Astrocyte (in vitro differentiated cells and primary cell): ENCODE measurements around the gene TPD52L2. TPM values are rescaled to one million over a fixed set of nuclear protein-coding genes. Genes with fewer than 3 reads are reported as not detected.

ENCODE experiments used
- DNase-seq: peaks from one replicate; pipeline ENCODE4 v3.0.0-alpha.2; 2010; ENCODE audit warnings: low read depth
- FAIRE-seq: peaks from 2 replicates; lab custom pipeline; 2011; peaks lifted over from hg19 to GRCh38; lab: Jason Lieb, UNC
- H2AFZ ChIP-seq: 2 replicates; pipeline ENCODE4 v1.6.0; 2012; ENCODE audit warnings: low read depth, low read length, inconsistent platforms
- H3K27ac ChIP-seq: 2 replicates; pipeline ENCODE4 v1.5.1; 2011; ENCODE audit warnings: low read depth, low read length, inconsistent platforms
- H3K27me3 ChIP-seq: 2 replicates; pipeline ENCODE4 v1.6.0; 2011; ENCODE audit warnings: low read length, inconsistent platforms; ENCODE audit not compliant: insufficient read depth
- H3K36me3 ChIP-seq: 2 replicates; pipeline ENCODE4 v1.5.1; 2011; ENCODE audit warnings: low read length, inconsistent platforms; ENCODE audit not compliant: insufficient read depth
- H3K4me1 ChIP-seq: 2 replicates; pipeline ENCODE4 v1.5.1; 2011; ENCODE audit warnings: low read length, inconsistent platforms; ENCODE audit not compliant: insufficient read depth
- H3K4me2 ChIP-seq: 2 replicates; pipeline ENCODE4 v1.6.0; 2012; ENCODE audit warnings: low read length, inconsistent platforms
- H3K4me3 ChIP-seq: 2 replicates; pipeline ENCODE4 v1.5.1; 2011; ENCODE audit warnings: low read depth, mild to moderate bottlenecking, low read length, inconsistent platforms; ENCODE audit not compliant: insufficient read depth
- H3K79me2 ChIP-seq: 2 replicates; pipeline ENCODE4 v1.6.0; 2012; ENCODE audit warnings: mild to moderate bottlenecking, low read length, inconsistent platforms; ENCODE audit not compliant: insufficient read depth
- H3K9ac ChIP-seq: 2 replicates; pipeline ENCODE4 v1.6.0; 2012; ENCODE audit warnings: mild to moderate bottlenecking, low read length, inconsistent platforms
- H3K9me3 ChIP-seq: 2 replicates; pipeline ENCODE4 v1.5.1; 2012; ENCODE audit warnings: low read depth, mild to moderate bottlenecking, low read length, inconsistent platforms; ENCODE audit not compliant: insufficient read depth
- H4K20me1 ChIP-seq: 2 replicates; pipeline ENCODE4 v1.6.0; 2012; ENCODE audit warnings: low read length, inconsistent platforms; ENCODE audit not compliant: insufficient read depth
- H3K27ac Mint-ChIP-seq: one replicate; pipeline ENCODE4 v1.8.0; 2021; ENCODE audit warnings: mild to moderate bottlenecking, mixed read lengths; ENCODE audit not compliant: unreplicated experiment
- H3K27me3 Mint-ChIP-seq: one replicate; pipeline ENCODE4 v1.8.0; 2021; ENCODE audit warnings: low read depth, mixed read lengths; ENCODE audit not compliant: unreplicated experiment
- H3K36me3 Mint-ChIP-seq: one replicate; pipeline ENCODE4 v1.8.0; 2021; ENCODE audit warnings: low read depth, mixed read lengths; ENCODE audit not compliant: unreplicated experiment
- H3K4me1 Mint-ChIP-seq: one replicate; pipeline ENCODE4 v1.8.0; 2021; ENCODE audit warnings: low read depth, mixed read lengths; ENCODE audit not compliant: unreplicated experiment
- H3K4me3 Mint-ChIP-seq: one replicate; pipeline ENCODE4 v1.8.0; 2021; ENCODE audit warnings: mild to moderate bottlenecking, moderate library complexity, mixed read lengths; ENCODE audit not compliant: unreplicated experiment
- H3K9me3 Mint-ChIP-seq: one replicate; pipeline ENCODE4 v1.8.0; 2021; ENCODE audit warnings: mild to moderate bottlenecking, mixed read lengths; ENCODE audit not compliant: unreplicated experiment
- CTCF ChIP-seq: IDR thresholded peaks from 2 replicates; pipeline ENCODE4 v1.5.1; 2011; ENCODE audit warnings: low read depth, mild to moderate bottlenecking, inconsistent platforms, low read length, moderate library complexity; ENCODE audit not compliant: insufficient read depth
- EZH2 ChIP-seq: IDR thresholded peaks from 2 replicates; pipeline ENCODE4 v1.6.1; 2012; ENCODE audit warnings: mild to moderate bottlenecking, low read length, inconsistent platforms; ENCODE audit not compliant: insufficient read depth
- microRNA-seq: library from miRNA; unstranded; fragments of <30 nt; microRNA quantifications from one replicate; pipeline ENCODE4 v1.2.0, GENCODE V29; 2020
- total RNA-seq: library from RNA; stranded (reverse); gene quantifications from 2 replicates; pipeline ENCODE4 v1.2.1, GENCODE V29; 2021

TPD52L2 gene
- total RNA-seq, 1 donor from 2014 or later = 145 TPM

- no peak overlapping the region for H3K4me3 ChIP-seq
- peaks cover 73% of the 10 kb centered on the region for H4K20me1 ChIP-seq
- no peak for DNase-seq
- TF ChIP-seq EZH2 (no peak), CTCF (no peak)
- H3K4me2 ChIP-seq = no peak overlapping the region
- Mint-ChIP-seq H3K27me3 (no peaks in the 10 kb centered on the region), H3K9me3 (no peaks in the 10 kb centered on the region), H3K4me3 (peak overlapping the region; percentile 54), H3K27ac (no peak overlapping the region), H3K36me3 (peaks cover 8% of the 10 kb centered on the region), H3K4me1 (peaks cover 3% of the 10 kb centered on the region)
- no peak overlapping the region for H2AFZ ChIP-seq
- H3K79me2 ChIP-seq = peaks cover 19% of the 10 kb centered on the region
- no peaks in the 10 kb centered on the region for H3K4me1 ChIP-seq
- FAIRE-seq = no peak
- H3K36me3 ChIP-seq = peaks cover 3% of the 10 kb centered on the region
- H3K9ac ChIP-seq = no peak overlapping the region
- H3K9me3 ChIP-seq = no peaks in the 10 kb centered on the region
- no peaks in the 10 kb centered on the region for H3K27me3 ChIP-seq
- H3K27ac ChIP-seq = no peak overlapping the region
Observed at GRCh38 chr20:63940472-63941266, 75.6 kb downstream of the TPD52L2 start.

Small RNA genes lying within 50 kb of the gene (microRNA-seq; reads per million reads assigned to microRNA genes)
- 11.8 reads per million, percentile 39 among the genes with 10 or more reads in this experiment for gene MIR1914
- gene MIR941-1 = not detected
- not detected for gene MIR941-2
- not detected for gene MIR941-3
- gene MIR941-4 = not detected
- not detected for gene MIR941-5

Other genes with a start within 250 kb of the TPD52L2 start
- 10.7 and 11.7 TPM in 2 replicates for gene GMEB2, start 238.2 kb upstream of the TPD52L2 start, total RNA-seq
- 29.2 and 30.7 TPM in 2 replicates for gene STMN3, start 211.8 kb upstream of the TPD52L2 start, total RNA-seq
- gene RTEL1, start 207.0 kb upstream of the TPD52L2 start, total RNA-seq = 15.5 and 15.6 TPM in 2 replicates
- 2.0 and 2.8 TPM in 2 replicates for gene TNFRSF6B, start 168.6 kb upstream of the TPD52L2 start, total RNA-seq
- gene ARFRP1, start 157.3 kb upstream of the TPD52L2 start, total RNA-seq = 30.0 and 32.5 TPM in 2 replicates
- gene ZGPAT, start 157.2 kb upstream of the TPD52L2 start, total RNA-seq = 24.8 and 25.5 TPM in 2 replicates
- gene LIME1, start 128.6 kb upstream of the TPD52L2 start, total RNA-seq = 7.6 TPM in 2 replicates
- gene SLC2A4RG, start 125.5 kb upstream of the TPD52L2 start, total RNA-seq = 65.6 and 68.3 TPM in 2 replicates
- gene ZBTB46, start 34.0 kb upstream of the TPD52L2 start, total RNA-seq = 12.9 and 13.9 TPM in 2 replicates
- gene ABHD16B, start 3.8 kb upstream of the TPD52L2 start, total RNA-seq = not detected in 2 replicates
- 64.6 and 65.6 TPM in 2 replicates for gene DNAJC5, start 29.9 kb downstream of the TPD52L2 start, total RNA-seq
- 33.0 and 33.4 TPM in 2 replicates for gene UCKL1, start 91.1 kb downstream of the TPD52L2 start, total RNA-seq
- gene ZNF512B, start 104.7 kb downstream of the TPD52L2 start, total RNA-seq = 27.5 and 27.7 TPM in 2 replicates
- 2.7 and 4.3 TPM in 2 replicates for gene SAMD10, start 114.4 kb downstream of the TPD52L2 start, total RNA-seq
- 52.3 and 52.6 TPM in 2 replicates for gene PRPF6, start 115.9 kb downstream of the TPD52L2 start, total RNA-seq
- gene C20orf204, start 170.9 kb downstream of the TPD52L2 start, total RNA-seq = 0.75 and 0.99 TPM in 2 replicates
- 0.52 and 0.60 TPM in 2 replicates for gene SOX18, start 184.4 kb downstream of the TPD52L2 start, total RNA-seq
- gene TCEA2, start 197.9 kb downstream of the TPD52L2 start, total RNA-seq = 52.4 and 53.1 TPM in 2 replicates
- gene RGS19, start 214.2 kb downstream of the TPD52L2 start, total RNA-seq = 15.7 and 18.3 TPM in 2 replicates
- gene OPRL1, start 214.8 kb downstream of the TPD52L2 start, total RNA-seq = 2.8 and 3.6 TPM in 2 replicates
- gene LKAAEAR1, start 219.1 kb downstream of the TPD52L2 start, total RNA-seq = 0.34 TPM in 1 of 2 replicates, not detected in the other
- gene NPBWR2, start 242.3 kb downstream of the TPD52L2 start, total RNA-seq = not detected in 2 replicates